OCI-M2 (cell line): ENCODE data around the gene OPCML.

Experiments used
- DNase-seq: peaks from one replicate; lab custom pipeline; 2025; ENCODE audit not compliant: unreplicated experiment; lab: John Stamatoyannopoulos, UW

OPCML gene

DNA sequence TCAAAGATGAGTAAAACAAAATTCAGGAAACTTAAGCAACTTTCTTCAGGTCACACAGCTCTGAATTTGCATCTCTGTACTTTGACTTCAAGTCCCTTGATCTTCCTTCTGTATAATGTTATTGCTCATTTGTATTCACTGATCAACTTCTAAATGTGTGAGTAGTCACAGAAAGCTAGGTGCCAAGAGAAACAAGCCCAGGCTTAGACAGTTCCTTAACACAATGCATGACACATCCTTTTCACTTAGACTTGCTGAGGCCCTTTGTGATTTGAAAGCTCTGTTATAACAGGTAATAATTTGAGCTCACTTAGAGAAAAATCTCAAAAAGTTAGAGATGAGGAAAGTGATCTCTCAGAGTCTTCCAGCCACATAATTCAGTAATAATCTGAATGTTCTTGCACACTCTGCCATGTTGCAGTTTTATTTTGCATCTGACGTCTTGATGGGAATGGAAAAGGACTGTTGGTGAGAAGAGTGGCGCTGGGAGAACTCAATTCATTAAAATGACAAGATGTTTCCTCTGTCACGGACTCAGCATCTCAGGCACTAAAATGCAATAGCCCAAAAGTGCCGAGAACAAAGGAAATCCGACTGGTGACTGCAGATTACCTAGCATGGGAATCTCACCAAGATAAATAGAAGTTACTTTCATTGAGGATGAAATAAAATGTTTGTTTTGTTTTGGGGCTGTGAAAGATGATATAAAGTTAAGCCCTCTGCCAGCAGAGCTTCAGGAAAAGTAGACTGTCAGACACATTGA is 665.3 kb downstream of the OPCML start:
- no peak for DNase-seq

DNA sequence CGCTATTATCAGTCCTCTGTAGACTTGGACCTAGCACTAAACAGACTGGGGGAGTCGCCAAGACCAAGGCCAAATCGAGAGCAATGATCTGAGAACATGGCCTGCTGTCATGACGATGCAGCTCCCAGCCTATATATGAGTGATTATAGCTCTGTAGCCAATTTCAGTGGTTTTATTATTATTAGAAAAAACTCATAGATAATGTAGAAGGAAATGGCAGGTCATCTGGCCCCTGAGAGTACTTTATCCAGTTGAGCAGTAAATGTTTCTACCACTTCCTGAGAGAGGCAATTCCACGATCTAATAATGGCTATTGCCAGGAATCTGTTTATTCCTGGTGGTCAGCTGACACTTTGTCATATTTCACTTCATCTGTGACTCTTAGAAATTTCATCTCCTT is 666.7 kb downstream of the OPCML start:
- no peak for DNase-seq

DNA sequence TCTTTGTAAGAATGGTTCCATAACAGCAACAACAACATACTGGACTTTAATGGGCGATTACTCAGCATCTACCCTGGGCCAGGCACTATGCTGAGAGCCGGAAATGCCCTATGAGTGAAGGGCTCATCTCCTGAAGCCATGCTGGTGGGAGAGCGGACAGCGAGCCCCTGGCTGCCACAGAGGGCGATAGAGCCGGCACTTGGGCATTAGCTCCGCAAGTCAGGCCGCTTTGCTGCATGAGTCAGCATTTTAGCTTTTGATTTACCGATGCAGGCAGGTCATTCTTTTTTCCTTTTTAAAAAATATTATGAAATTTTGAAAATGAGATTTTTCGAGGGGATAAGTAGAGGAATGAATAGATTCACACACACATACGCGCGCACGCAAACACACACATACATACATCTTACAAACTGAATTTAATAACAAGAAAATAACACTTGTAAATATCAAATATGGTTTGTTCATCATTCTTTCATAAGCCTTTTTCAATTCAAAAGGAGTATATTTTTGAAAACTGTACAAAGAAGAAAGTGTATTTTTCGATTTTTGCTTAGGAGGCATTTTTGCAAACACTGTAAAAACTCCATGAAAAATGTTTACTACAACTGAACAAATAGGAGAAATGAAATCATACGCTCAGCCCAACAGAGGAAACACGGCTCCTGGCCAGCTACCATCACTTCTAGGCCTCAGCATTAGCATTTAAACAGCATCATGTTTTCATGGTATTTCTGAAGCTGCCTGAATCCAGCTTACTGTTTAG is 667.3 kb downstream of the OPCML start:
- DNase-seq: no peak

DNA sequence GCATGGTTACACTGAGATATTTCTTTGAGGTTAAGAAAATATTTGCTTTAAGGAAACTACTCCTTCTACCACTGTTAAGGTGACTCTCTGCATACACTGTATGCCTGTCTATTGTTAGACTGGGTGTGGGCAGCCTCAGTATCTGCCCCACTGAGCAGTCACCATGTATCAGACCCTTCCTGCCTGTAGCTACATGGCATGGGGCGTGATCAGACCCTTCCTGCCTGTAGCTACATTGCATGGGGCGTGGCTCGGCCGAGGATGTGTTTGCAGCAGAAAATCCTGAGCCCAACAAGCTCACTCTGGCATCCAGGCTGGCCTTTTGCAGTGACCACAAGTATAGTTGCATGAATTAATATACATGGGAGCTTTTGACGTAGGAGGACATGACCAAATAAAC is 669.4 kb downstream of the OPCML start:
- no peak for DNase-seq

DNA sequence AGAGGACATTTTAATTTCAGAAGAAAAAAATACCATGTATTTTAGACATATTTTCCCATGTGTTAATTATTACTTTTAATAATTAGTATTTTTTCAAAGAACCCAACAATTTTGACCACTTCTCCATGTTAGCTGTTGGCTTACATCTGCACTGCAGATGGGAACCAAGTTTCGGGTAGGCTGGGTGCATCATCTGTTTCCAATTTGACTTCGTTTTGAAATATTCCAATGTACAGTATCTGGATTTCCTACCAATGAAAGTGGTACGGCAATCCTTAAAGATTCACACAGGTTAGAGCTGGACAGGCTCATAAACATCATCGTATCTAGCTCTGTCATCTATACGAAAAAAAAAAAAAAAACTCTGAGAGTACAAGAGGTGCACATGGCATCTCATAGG is 670.2 kb downstream of the OPCML start:
- no peak for DNase-seq

DNA sequence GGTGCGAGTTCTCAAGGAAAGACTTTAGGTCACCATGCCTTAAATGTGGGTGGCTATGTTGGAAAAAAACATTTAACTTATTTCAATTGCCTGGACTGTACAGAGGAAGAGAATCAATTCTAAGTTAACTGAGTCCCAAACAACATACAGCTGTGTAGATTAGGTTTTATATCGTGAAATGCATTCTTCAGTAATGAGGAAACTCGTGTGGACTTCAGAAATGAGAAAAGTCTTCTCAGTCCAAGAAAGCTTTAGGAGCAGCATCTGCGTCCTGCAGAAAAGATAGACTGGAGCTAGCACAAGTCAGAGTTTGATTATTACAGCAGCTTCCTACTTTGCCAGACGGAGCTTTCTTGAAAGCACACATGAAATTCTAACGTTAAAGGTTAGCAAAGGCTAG is 673.0 kb downstream of the OPCML start:
- no peak for DNase-seq

DNA sequence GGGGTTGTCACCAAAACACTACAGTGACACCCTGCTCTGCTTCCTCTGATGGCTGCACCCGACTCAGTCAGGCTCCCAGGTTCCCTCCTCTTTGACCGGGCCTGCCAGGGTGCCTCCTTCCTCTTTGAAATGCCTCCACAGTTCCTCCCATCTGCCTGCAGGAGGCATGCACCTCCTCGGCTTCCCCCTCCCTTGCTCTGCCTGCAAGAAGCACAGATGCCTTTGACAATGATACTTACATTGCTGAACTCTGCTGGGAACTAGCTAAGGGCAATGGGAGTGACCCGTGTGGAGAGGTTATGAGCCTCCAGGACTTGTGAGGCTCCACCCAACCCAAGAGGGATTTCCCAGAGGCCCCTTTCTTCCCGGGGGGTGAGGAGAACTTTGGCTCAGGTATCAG is 674.1 kb downstream of the OPCML start:
- no peak for DNase-seq

DNA sequence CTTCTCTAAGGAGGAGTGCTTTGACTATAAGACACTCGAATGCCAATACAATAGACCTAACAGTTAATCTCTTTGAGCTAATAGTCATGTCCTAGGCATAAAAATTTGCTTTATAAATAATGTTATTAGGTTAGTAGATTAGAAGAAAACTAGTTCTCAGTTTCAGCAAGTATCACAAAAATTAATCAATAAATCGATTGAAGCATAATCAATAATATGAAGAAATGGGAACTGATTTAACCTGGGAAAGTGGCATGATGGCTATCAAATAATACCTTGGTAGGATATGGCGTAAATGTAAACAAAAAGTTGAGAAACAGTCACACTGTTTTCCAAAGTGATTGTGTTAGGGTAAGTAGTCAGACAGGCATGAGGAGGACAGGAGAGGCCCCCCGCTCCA is 676.3 kb downstream of the OPCML start:
- DNase-seq: no peak

DNA sequence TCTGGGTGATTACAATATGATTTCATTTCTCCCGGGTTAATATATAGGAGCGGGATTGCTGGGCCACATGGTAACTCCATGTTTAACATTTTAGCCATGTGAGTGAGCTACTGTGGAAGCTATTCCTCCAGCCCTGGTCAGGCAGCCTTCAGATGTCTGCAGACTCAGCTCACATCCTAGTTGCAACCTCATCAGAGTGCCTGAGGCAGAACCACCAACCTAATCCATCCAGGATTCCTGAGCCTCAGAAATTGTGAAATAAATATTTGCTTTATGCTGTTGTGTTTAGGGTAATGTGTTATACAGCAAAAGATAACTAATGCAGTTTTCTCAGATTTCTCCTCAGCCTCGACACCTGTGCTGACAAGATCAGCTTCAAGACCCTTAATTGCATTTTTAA is 676.8 kb downstream of the OPCML start:
- no peak for DNase-seq

DNA sequence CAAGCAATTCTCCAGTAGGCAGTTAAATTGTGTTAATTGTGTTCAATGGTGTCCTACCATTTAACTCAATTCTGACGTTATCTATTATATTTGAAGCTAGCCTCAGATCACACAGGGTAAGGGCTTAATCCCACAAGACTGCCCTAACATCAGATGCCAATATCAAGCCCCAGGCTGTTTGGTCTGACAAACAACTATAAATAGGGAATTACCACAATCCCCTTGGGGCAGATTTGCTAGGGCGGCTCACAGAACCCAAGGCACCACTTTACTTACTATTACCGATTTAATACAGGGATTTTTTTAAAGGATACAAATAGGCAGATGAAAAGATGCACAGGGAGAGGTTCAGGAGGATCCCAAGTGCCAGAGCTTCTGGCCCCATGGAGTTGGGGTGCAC is 678.4 kb downstream of the OPCML start:
- DNase-seq: no peak

DNA sequence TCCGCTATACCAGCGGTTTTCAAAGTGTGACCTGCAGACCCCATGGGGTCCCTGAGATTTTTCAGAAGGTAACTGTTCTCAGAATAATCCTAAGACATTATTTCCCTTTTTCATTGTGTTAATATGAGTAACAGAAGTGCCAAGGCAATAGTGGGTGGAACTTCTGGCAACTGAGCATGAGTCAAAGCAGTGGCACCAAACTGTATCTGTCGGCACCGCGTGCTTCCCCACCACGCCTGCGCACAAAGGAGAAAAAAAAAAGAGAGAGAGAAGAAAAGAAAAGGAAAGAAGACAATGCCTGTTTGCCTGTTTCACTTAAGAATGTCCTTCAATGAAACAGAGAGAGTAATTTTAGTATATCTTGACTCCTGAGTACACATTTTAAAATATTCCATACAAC is 679.9 kb downstream of the OPCML start:
- DNase-seq: no peak

DNA sequence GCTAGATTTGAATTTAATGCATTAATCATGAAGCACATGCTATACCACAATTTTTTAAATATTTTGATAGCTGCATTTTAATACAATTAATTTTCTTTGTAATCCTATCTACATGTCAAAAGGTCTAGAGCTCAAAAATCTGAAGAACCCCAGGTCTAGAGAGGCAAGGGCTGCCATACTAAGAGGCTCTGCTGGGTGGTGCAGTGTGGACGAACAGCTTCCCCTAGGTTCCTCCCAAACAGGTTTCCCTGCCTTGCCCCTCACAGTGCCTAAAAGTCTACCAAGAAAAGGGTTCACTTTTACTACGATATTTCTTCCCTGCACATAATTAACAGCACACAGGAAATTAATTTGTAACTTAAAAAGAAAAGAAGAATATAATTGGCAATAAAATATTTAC is 681.1 kb downstream of the OPCML start:
- no peak for DNase-seq

DNA sequence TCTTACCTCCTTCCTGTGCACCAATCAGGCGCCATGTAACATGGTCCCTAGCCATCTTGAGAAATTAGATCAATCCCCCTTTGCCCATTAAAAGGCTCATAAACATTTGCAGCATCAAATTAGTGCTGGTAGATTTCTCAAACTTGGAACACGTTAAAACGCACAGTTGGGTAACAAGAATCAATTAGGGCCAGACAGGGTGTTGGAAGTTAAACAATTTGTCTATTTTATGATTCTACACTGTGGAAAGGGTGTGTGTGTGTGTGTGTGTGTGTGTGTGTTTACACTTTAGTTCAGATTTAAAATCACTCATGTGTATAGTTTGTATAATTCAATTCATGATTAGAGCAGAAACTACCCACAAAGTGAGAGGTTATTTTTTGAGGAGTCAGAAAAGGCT is 682.0 kb downstream of the OPCML start:
- DNase-seq: no peak

DNA sequence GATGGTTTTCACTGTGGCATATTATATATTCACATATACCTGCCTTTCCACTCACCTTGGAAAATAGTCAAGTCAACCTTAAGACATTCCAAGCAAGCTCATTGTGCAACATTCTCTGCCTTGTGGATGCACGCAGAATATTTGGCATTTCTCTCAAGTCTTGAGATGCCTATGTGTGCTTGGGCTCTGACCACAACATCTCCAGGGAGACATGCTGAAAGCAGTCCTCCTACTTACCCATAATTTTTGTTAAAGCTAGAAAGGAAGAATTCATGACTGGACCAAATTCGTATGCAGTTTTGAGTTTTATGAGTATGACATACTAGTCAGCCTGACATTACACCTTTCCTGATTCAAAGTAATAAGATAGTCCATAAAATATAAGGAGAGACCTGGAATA is 684.0 kb downstream of the OPCML start:
- no peak for DNase-seq

DNA sequence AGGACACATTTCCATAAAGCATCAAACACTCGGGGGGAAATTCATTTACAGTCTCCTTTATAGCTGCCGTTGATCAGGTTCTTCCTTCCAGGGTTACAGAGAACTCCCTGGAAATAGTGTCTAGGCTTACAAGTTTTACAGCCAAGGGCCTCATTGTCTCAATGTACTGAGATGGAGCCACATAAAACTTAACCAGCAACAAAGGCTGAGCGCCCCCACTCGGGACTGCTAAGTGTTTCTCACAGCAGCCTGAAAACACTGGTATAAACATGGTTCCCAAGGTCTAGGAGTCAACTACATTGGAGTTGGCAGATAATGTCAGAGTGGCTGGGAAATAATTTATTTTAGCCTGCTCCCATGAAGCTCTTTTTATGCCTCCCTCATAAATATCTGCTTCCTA is 686.2 kb downstream of the OPCML start:
- DNase-seq: no peak

DNA sequence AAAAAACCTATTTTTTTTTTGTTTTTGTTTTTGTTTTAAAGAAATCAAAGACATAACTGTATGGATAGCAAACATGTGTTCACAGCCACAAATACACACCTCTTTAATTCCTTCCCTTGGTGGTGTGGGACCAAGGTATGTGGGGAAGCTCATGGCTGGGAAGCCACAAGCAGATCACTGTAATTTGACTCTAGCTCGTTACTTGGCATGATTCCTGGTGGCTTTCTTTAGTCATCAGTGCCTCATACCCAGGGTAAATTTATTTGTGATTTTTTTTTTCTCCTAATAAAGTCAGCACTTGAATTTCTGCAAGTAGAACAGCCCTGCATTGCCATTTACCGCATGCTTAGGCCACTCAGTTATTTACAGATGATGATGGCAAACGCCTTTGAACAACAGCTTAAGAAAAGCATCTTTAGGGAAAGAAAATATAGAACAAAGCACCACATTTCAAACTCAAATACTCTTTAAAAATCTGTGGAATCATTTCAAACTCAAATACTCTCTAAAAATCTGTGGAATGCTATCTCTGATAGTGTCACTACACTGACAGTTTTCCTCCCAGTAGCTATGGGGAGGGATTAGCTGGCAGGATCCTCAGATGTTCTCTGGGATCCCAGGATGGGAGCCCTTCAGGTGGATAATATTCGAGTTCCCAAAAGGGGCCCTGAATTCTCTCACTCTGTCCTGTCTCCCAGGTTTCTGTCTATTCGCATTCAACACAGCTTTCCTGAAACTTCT is 687.2 kb downstream of the OPCML start:
- DNase-seq: no peak

DNA sequence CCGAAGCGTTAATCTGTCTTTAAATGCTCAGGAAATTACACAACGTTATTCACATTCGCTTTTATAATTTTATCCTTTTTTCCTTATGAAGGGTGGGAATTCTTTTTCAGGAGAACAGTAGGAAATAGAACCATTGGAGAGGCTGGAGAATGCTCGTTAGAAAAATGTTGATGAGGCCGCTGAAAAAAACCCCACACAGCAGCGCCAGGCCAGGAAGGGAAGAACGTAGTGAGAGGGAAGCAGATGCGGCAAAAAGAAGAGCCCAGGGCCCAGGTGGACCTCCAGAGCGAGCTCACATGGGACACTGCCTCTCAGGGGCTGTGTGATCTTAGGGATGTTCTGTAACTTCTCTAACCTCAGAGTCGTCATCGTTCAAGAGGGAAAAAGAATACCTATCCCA is 691.6 kb downstream of the OPCML start:
- no peak for DNase-seq

DNA sequence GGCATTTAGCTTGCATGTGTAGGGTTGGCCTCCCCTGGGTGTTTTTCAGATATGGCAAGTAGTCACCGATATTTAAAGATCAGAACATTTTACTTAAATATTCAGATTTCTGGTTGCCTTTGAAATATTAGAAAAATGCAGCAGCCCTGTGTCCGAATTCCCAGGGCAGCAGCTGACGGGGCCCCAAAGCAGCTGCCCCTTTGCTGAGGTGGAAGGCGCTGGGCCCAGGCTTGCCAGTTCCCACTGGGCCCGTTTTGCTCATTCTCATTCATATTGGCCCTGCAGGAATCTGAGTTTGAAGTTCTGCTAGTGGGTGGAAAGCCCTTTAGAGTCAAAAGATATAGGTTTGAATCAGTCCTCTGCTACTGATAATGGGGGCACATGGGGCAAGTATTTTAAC is 692.1 kb downstream of the OPCML start:
- no peak for DNase-seq

DNA sequence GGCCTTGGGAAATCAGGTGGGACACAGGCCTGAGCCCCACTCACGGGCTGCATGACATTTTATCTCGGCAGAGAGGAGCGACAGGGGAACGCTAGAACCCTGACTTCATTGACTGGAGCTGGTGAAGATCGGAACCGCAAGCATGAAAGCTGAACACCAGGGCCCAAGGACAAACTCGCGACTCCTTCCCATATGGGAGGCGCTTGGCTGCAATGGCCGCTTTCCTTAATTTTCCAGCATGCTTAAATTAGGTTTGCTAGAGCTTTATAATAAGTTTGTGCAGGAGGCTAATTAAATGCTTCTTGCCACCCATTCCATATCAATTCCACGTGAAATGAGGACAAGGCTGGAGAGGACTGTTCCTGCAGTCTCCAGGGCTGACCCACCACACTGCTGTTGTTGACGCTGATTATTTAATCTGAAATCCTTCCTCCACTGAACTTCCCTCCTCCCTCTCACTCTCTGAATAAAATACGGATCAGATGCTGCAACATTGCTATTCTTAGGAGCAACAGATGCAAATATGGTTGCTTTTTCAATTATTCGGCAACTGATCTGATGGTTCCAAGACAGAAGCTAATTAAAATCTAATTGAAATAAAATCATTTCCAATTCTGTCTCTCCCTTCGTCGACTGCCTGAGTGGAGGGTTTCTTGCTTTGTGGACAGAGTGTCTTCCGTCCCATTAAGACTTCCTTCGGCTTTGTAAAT is 692.9 kb downstream of the OPCML start:
- DNase-seq: no peak

DNA sequence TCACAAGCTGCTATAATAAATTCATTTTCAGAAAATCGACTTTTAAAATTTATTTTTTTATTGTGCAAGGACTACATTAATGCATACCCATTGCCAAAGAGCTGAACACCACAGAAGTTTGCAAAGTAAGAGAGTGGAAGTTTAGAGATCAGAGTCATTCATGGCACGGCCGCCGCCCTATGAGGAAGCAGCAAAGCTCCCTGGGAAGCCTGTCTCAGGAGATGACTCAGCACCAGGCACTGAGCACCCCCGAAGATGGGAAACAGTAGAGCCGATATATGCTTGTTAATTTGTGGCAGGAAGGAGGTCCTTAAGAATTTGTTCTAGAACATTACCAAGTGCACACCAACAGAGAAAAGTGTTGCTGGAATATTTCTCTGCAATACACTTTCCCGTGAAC is 693.7 kb downstream of the OPCML start:
- DNase-seq: no peak

DNA sequence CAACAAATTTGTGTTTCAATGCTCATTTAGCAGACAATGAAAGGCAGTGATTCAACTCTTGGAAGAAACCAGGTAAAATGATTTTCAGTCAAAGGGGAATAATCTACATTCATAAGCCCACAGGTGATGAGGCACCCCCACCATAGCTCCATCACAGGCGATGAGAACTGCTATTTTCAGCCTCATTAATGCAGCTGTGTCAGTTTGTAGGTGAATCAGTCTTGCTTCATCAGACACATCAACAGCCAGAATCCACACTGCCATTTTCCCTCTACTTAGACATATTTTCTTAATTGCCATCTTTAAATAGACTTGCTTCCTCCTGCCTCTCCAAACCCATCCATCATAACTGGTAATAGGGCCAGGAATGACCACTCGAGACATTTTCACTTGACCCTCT is 701.0 kb downstream of the OPCML start:
- no peak for DNase-seq
